ENCODE data around the gene PSMA5.
"Not testable (repeated sequence)": the region's sequence is repeated elsewhere in the genome, so short reads cannot be mapped to it uniquely, and the experiment has no call there.

PSMA5 gene

DNA sequence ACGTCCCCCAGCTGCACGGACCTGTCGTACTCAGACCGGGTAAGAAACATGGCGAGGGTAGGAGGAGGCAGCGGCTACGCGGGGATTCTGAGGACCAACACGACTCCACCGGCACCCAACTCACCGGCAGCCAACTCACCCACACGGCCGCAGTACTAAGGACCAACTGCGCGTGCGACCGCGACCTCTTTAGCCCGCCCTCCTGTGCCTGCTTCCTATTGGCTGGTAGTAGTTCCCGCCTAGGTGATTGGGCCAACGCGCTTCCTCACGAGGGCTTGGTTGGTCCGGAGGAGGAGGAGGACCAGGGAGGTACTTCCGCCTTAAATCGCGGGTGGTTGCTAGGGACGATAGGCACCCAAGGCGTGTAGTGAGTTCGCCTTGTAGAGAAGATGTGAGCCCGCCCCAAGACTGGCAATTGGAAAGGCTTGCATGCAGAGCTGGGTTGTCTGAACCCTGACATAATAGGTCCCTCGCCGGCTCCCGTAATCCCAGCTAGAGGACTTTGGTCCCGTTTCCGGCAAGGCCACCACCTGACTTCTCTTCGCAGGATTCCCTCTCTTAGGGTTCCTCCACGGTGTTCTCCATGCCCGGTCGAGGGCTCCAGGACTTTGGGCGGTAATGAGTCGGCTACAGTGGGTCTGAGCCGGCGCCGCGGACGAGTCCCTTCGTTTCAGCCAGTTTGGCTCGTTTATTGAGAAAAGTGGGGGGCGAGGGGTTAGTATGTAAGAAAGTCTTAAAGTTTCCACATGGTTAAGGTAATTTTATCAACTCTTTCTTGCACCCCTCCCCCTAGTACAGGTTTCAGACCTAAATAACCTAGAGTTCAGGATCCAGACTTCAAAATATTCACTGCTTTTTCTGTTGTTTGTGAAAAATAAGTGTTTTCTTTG, at the start of gene PSMA5:
TSS of gene PSMA5 (minus strand) at position 168 of the 890 bp plus-strand sequence. CDS start at position 50, 118 bp downstream.
- DNase-seq: peak; percentile 96

DNA sequence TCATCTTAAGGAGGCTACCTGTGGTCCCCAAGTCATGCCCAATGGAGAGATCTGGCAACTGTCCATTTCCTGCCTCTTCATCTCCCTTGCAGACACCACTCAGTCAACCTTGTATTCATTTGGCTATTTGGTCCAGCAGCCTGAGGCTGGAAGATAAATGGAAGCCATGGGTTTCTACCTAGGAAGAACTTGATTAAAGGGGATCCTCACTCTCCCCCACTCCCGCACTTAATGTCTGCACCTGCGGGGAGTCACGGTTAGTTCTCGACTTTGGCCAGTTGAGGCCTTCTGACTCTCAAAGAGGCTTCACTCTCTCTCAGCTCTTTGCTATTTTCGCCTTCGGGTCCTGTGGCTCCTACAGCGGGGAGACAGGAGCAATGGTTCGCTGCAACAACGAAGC, 49.0 kb upstream of the PSMA5 start:
- no peak for DNase-seq

DNA sequence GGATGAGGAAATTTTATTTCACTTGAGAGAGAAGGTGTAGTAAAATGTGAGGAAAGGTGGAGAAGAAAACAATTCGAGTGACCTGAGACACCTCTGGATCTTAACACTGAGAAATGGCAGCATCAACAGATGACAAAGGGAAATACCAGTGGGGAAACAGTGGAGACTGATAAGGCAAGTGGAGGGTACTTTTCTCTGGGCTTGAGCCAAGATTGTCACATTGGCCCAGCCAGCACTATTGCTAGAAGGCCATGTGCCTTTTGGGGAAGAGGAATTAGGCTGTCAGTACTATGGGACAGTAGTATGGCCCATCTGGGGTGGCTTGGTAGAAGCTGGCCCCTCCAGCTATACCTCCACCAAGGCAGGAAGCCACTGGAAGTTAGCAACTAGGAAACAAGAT, 48.4 kb upstream of the PSMA5 start:
- no peak for DNase-seq

DNA sequence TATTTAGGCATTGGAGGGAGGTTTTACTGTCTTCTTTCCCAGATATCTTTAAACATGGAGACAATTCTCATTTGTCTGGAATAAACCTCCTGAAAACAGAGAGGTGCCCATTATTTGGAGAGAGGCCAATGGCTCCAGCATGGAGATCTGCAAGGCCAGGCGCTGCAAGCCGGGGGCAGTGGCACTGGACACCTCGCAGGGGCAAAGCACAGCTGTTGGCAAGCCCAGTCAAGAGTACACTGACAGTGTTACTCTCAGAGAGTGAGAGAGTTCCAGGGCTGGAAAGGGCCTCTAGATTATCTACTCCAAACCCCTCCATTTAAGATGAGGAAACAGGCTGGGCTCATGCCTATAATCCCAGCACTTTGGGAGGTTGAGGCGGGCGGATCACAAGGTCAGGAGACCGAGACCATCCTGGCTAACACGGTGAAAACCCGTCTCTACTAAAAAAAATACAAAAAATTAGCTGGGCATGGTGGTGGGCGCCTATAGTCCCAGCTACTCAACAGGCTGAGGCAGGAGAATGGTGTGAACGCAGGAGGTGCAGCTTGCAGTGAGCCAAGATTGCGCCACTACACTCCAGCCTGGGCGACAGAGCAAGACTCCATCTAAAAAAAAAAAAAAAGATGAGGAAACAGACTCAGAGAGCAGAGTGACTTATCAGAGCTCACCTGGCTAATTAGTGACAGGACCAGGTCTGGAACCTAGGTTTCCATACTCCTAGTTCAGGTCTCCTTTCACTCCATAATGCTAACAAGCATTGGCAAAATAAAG, 47.2 kb upstream of the PSMA5 start:
- not testable (repeated sequence) for DNase-seq

DNA sequence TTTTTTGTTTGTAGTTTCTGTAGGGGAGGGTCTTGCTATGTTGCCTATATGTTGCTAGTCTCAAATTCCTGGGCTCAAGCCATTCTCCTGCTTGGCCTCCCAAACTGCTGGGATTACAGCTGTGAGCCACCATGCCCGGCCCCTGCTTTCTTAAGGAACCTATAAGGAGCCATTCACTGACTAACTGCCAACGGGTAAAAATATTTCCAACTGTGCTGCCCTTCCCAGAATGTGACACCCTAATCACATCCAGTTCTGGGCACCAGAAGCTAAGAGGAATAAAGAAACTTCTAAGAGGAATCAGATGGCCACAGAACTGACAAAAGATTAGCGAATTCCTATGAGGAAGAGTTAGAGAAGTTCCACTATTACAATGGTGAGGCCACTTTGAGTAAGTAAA, 46.5 kb upstream of the PSMA5 start:
- DNase-seq: no peak

DNA sequence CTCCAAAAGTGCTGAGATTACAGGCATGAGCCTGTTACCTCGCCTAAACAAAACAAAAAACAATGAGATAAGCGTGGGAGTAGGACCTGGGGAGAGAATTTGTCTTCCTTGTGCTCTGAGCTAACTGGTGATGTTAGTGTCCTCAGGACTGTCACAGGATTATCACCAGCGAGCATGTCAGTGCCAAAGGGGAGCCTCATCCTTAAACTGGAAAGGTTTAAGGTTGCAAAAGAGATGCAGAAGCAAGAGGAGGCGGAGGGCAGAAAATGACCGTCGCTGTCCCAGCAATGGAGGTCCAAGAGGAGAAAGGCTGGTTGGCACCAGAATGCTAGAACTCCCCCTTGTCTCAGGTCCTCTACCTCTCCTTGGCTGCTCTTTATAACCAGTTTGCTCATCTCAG, 44.0 kb upstream of the PSMA5 start:
- DNase-seq: no peak

DNA sequence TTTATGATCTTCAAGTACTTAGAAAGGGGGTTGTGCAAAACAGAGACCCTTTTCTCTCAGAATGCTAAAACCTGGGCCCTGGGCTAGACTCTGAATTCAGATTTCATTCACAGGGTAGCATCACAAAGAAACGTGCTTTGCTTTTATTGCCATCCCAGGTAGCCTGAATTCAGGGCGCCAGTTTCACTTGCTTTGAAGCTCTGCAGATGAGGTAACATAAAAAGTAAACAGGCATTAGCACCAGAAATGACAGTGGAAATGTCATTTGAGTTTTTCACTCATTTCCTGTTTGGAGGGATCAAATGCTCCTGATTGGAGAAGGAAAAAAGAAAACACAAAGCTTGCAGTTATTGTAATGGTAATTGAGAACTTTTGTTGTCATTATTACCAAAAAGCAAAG, 42.7 kb upstream of the PSMA5 start:
- DNase-seq: no peak

DNA sequence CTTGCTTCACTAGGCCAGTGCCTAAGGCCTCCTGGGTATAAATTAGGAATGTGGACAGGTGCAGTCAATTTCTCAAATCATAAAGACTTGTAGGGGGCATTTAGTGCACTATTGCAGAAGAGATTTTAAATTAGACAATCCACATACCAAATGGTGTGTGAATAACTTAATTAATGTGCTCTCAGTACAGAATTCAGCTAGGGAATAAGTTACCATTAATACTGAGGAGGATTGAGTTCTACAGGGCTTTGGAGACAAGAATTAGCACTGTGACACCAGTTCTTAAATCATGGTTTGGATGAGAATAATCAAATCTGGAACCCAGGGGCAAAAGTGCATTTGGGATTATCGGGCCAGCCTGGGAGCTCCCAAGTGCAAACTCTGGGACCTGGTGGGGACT, 41.8 kb upstream of the PSMA5 start:
- no peak for DNase-seq

DNA sequence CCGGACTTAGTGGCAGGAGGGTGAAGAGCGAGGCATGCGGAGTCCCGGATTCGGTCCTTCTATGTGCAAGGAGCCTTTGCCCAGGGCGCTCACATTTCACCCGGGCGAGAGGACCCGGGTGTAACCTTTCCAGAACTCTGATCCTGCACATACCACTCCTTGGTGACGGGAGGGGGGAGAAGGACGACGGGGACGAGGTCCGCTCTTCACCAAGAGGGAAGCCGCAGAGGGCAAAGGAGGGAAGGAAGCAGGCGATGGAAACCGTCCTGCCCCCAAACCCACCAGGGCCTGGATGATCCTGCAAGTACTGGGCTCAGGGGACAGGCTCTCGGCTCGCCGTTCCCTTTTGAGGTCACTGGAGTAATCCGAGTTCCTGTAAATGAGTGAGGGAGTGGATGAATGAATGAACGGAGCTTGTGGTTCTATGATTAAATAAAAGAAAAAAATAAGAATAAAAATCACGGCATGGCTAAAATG, 41.1 kb upstream of the PSMA5 start:
- no peak for DNase-seq

DNA sequence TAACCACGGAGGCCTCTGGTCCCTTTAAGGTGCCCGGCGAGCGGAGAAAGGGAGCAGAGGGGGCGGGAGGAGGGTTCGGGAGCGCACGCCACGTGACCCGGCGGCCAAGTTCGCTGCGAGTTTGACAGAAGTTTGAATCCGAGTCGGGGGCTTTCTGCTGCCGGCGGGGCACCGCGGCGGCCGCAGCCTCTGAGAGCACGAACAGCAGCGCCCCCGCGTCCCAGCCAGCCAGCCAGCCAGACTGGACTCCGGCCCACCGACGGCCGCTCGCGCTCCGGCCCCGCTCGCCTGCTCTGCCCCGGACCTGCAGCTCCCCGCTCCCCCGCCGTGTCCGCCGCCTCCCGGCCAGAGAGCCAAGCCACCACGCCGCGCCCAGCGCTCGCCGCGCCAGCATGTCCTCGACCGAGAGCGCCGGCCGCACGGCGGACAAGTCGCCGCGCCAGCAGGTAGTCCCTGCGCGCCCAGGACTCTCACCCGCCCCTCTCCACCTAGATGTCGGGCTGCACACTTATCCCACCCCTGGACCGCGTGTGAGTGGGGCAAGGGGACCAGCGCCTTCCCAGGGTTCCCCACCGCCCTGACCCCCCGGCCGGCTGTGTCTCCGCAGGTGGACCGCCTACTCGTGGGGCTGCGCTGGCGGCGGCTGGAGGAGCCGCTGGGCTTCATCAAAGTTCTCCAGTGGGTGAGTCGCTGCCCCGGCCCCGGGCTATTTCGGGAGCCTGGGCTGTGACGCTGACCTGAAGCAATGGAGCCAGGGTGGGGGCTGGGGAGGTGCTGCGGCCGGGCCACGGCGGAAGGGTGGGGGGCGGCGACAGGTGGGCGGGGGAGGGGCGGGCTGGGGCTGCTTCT, 40.4 kb upstream of the PSMA5 start, which contains the start of gene SYPL2:
TSS of gene SYPL2 (plus strand) at position 95 of the 849 bp plus-strand sequence. CDS start at position 393, 298 bp downstream.
- no peak for DNase-seq

DNA sequence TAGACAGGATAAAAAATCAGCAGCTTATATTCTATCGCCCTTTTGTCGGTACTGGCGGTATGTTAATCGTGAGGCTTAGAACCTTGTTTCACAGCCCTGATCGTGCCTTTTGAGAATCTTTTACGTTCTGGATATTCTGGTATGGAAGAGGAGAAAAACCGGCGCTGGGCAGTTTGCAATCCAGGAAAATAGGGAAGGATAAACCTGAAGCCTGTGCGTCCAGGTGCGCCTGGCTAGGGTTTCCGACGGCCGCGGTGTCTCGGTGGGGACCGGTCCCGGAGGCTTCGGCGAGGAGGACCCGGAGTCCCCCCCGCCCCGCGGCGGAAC, 39.8 kb upstream of the PSMA5 start:
- no peak for DNase-seq

DNA sequence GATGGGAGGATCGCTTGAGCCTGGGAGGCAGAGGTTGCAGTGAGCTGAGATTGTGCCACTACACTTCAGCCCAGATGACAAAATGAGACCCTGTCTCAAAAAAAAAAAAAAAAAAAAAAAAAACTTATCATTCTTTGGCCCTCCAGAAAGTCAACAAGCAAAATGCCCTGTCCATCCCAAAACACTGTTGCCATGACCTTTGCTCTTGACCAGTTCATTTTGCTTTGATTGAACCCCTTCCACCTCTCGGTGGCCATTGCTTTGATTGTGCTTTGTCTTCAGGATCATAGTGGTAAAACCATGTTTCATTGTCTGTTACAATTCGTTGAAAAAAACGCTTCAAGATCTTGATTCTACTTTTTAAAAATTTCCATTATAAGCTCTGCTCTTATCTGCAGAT, 31.6 kb upstream of the PSMA5 start:
- no peak for DNase-seq

DNA sequence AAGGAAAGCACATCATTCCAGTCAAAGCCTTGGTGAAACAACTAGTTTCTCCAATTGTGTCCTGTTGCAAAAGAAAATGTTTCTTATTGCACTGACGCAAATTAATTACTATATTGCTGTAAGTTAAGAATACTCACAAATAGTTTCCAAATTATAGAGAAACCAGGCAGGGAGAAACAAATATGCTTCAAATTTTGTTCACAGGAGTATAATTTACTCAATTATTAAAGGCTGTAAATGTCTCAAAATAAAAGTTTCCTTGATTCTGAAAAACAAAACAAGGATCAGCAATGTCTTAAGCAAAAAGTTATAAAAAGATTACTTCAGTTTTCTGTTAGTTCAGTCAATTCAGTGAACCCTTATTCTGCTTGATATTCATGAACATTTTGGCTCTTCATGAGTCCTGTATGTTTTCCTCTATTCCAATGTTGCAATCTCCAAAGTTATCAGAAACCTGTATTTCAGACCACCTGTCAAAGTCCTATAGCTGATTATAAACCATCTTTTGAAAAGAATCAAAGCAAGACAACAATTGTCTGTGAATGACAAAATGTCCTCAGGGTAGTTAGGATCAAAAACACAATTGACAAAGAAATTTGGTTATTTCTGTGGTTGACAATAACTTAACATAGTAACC, 28.4 kb upstream of the PSMA5 start:
- DNase-seq: no peak

DNA sequence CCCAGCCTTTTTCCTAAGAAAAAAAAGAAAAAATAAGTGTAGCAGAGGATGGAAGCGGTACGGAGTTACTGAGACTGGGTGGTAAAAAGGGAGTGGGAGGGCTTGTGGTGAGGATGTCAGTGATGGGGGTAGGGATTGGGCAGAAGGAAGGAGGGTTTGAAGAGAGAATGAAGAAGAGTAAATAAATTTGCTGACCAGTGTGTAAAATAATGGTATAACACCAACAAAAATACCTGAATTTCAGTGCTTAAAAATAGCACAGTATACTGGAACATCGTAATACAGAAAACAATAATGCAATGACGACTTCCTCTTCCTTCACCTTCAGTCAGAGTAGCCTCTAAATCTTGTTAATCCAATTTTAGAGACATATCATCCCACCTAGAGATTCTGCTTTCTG, 21.3 kb upstream of the PSMA5 start:
- no peak for DNase-seq

DNA sequence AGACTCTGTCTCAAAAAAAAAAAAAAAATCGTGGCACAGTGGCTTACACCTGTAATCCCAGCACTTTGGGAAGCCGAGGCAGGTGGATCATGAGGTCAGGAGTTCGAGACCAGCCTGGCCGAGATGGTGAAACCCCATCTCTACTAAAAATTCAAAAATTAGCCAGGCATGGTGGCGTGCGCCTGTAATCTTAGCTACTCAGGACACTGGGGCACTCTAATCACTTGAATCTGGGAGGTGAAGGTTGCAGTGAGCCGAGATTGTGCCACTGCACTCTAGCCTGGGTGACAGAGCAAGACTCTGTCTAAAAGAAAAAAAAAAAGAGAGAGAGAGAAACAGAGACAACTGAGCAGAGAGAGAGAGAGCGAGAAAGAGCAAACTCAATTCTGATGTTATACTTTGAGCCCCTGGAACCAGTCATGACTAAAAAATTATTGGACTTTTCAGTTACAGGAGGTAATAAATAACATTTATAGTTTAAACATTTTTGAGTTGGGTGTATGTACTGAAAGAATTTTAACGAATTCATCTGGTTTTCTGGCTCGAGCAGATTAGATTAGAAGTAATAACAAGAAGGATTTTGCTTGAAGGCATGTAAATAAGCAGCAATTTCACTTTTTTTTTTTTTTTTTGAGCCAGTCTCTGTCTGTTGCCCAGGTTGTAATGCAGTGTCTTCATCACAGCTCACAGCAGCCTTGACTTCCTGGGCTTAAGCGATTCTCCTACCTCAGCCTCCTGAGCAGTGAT, 19.9 kb upstream of the PSMA5 start:
- DNase-seq: not testable (repeated sequence)

DNA sequence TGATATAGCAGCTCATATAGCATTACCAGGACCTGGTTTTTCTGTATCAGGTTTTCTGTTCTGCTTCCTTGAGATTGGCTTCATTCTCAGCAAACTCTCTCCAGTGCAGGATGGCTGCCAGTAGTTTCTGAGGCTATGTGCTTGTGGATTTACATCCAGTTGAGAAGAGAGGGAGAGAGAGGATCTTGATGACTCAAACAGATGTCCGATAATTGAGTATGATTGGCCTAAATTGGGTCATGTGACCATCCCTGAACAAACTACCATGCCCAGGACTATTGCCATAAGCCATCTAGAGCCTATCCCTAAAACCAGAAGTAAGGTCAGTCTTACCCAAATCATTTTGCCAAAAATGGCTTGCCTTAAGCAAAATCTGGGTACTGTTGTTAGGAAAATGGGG, 18.1 kb upstream of the PSMA5 start:
- DNase-seq: no peak

DNA sequence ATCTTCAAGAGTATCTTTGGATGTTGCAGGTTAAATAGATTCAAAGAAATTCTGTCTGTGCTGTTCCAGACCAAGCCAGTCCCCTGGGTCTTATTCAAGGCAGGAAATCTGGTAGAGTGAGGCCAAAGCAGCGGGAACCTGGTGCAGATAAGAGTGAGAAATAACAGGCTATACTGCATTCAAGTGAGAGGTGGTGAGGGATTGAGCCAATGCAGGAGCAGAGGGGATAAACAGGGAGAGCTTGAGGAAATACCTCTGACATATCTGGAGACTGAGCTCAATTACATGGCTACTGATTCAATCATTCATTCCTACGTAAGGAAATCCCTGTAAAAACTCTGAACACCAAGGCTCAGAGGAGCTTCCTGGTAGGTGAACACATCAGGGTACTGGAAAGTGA, 17.2 kb upstream of the PSMA5 start:
- DNase-seq: no peak

DNA sequence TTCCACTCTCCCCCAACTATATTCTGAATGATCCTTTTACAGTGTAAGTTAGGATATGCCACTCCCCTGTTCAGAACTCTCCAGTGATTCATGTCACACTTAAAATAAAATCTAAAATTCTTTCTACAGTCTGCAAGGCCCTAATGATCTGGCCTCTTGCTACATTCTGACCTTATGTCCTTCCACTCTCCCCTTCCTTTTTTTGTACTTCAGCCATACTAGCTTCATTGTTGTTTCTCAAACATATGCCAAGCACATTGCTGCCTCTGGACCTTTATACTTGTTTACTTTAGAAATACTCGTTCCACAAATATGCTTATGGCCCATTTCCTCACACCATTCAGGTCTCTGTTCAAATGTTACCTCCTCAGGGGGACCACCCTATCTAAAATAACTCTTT, 14.8 kb upstream of the PSMA5 start:
- no peak for DNase-seq

DNA sequence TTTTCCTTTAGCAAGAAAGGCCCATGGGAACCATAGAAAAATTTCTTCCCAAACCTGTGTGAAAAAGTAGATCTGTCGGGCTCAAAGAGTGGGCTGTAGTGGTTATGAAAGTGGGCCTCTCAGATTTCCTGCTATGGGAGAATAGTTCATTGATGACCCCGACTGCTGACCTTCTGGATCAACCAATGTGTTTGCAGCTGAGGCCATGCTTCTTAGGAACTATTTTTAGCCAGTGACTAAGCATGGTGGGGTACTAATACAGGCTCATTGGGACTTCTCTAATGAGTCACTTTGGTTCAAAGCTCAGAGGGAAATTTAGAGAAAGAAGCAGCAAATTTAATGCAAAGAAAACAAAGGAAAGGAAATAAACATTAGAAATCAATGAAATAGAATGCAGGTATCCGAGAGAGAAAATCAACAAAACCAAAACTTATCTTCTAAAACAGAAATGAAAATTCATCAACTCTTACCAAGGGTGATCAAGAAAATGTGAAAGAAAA, 12.6 kb upstream of the PSMA5 start:
- DNase-seq: no peak

DNA sequence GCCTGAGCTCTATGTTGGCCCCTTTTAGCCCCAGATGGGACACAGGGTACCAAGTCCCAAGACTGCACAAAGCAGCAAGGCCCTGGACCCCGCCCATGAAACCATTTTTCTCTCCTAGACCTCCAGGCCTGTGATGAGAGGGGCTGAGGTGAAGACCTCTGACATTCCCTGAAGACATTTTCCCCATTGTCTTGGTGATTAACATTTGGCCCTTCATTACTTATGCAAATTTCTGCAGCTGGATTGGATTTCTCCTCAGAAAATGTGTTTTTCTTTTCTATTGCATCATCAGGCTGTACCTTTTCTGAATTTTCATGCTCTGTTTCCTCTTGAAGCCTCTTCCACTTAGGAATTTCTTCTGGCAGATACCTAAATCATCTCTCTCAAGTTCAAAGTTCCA, 8.2 kb upstream of the PSMA5 start:
- DNase-seq: no peak

DNA sequence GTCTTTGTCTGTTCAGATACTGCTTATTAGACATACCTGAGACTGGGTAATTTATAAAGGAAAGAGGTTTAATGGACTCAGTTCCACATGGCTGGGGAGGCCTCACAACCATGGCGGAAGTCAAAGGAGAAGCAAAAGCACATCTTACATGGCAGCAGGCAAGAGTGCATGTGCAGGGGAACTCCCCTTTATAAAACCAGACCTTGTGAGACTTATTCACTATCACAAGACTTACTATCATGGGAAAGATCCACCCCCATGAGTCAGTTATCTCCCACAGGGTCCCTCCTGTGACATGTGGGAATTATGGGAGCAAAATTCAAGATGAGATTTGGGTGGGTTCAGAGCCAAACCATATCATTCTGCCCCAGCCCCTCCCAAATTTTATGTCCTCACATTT, 7.1 kb upstream of the PSMA5 start:
- no peak for DNase-seq

DNA sequence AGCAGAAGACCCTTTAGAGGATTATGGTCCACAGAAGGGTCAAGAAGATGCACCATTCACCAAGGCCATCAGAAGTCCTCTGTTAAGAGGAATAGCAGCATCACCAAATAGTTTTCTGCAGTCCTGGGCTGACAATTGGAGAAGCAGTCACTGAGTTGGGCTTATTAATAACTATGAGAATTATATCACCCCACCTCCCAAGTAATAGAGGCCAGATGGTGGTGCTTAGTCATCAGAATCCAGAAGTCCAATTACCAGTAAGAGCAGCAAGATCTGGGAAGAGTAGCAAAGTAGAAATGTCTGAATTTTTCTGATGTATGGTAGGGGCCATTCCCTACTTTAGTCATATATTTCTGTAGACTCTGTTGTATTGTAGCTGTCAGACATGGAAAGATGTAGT, 6.1 kb upstream of the PSMA5 start:
- no peak for DNase-seq
